Keratinocyte (primary cell): Measurements from ENCODE around the gene CAPNS2.

Source experiments
- EZH2 ChIP-seq: IDR thresholded peaks from one replicate; pipeline ENCODE4 v1.6.1; 2012; ENCODE audit warnings: inconsistent platforms, mild to moderate bottlenecking, low read length, moderate library complexity
- TF ChIP-seq, protein P1 (sequence below), 3 experiments: IDR thresholded peaks in 1 of 3; conservative IDR thresholded peaks in 1 of 3; optimal IDR thresholded peaks in 1 of 3; 2 replicates in 2 of 3; 3 replicates in 1 of 3; pipeline versions ENCODE3 to v1.5.1; 2011; ENCODE audit warnings: low read length in 3 of 3, mild to moderate bottlenecking in 3 of 3, moderate library complexity in 2 of 3, control low read depth in 1 of 3, inconsistent platforms in 1 of 3; ENCODE audit not compliant: insufficient read depth in 2 of 3; ENCODE audit errors: extremely low read depth in 1 of 3

DNA sequence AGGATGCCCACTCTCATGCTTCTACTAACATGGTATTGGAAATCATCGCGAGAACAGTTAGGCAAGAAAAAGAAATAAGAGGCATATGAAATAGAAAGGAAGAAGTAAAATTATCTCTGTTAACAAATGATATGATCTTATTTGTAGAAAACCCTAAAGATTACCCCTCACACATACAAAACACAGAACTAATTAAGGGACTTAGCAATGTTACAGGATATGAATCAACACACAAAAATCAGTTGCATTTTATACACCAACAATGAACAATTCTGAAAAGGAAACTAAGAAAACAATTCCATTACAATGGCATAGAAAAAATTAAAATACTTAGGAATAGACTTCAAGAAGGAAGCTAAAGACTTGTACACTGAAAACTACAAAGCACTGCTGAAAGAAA lies 2.7 kb upstream of the CAPNS2 start:
- TF ChIP-seq, protein P1, sequence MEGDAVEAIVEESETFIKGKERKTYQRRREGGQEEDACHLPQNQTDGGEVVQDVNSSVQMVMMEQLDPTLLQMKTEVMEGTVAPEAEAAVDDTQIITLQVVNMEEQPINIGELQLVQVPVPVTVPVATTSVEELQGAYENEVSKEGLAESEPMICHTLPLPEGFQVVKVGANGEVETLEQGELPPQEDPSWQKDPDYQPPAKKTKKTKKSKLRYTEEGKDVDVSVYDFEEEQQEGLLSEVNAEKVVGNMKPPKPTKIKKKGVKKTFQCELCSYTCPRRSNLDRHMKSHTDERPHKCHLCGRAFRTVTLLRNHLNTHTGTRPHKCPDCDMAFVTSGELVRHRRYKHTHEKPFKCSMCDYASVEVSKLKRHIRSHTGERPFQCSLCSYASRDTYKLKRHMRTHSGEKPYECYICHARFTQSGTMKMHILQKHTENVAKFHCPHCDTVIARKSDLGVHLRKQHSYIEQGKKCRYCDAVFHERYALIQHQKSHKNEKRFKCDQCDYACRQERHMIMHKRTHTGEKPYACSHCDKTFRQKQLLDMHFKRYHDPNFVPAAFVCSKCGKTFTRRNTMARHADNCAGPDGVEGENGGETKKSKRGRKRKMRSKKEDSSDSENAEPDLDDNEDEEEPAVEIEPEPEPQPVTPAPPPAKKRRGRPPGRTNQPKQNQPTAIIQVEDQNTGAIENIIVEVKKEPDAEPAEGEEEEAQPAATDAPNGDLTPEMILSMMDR (optimal IDR thresholded peaks at IDR 0.05 in 1 of 3, IDR thresholded peaks at IDR 0.05 in 1 of 3, conservative IDR thresholded peaks at IDR 0.05 in 1 of 3; ENCODE audit: extremely low read depth in 1 of 3, insufficient read depth in 2 of 3, low read length in 3 of 3): no peak
- TF ChIP-seq EZH2: no peak
